K562 (cell line): ENCODE measurements around the gene STXBP4. TPM values are rescaled to one million over a fixed set of nuclear protein-coding genes. Genes with fewer than 3 reads are reported as not detected.

Source experiments
- EWSR1 ChIP-seq: fragments of 450-650 bp; IDR thresholded peaks from 2 replicates; pipeline ENCODE4 v1.6.1; 2018; ENCODE audit warnings: borderline replicate concordance, mild to moderate bottlenecking, low read depth, moderate library complexity; ENCODE audit not compliant: partially characterized antibody
- ID3 ChIP-seq, 2 experiments: fragments of 250-450 bp in 1 of 2; fragments of 450-650 bp in 1 of 2; sonication (Bioruptor Pico) in 1 of 2; IDR thresholded peaks; 2 replicates each; pipeline versions ENCODE4 v1.6.1 to v1.8.0; 2016 to 2021; ENCODE audit warnings: mild to moderate bottlenecking in 2 of 2, moderate library complexity in 2 of 2, missing compliant biosample characterization in 1 of 2, missing genetic modification characterization in 1 of 2
- ZBTB40 ChIP-seq, 2 experiments: fragments of 450-650 bp in 1 of 2; sonication (generic) in 1 of 2; formaldehyde crosslinking in 1 of 2; IDR thresholded peaks; 2 replicates each; pipeline versions ENCODE4 v1.7.1 to v1.9.0; 2016 to 2022; ENCODE audit warnings: inconsistent platforms in 1 of 2, mild to moderate bottlenecking in 1 of 2, missing genetic modification reagents in 1 of 2
- ZNF592 ChIP-seq: fragments of 450-650 bp; IDR thresholded peaks from 2 replicates; pipeline ENCODE4 v1.6.1; 2017; ENCODE audit warnings: antibody characterized with exemption, mild to moderate bottlenecking
- polyA plus RNA-seq, 8 experiments: library from polyadenylated mRNA; depleted of rRNA in 4 of 8; stranded (reverse) in 5 of 8; unstranded in 3 of 8; fragments of >200 nt; fragmentation: Nextera tagmentation in 2 of 8; fragmentation: Illumina TruSeq in 1 of 8; extraction: Ambion mirVana in 2 of 8; extraction: Trizol in 1 of 8; gene quantifications; 2 replicates each; pipeline versions ENCODE4 v1.2.1 to v1.2.3, GENCODE V29; 2011 to 2014; ENCODE audit warnings: inconsistent platforms in 1 of 8, missing spikeins in 1 of 8
- total RNA-seq, 7 experiments: library from RNA; depleted of rRNA in 6 of 7; stranded (reverse); fragments of >200 nt in 6 of 7; fragmentation: Illumina TruSeq in 2 of 7; extraction: Trizol in 2 of 7; gene quantifications; 2 replicates each; pipeline versions ENCODE4 v1.2.1 to v1.2.3, GENCODE V29; 2011 to 2021; ENCODE audit warnings: low replicate concordance in 1 of 7

The STXBP4 gene
- total and polyA plus RNA-seq, 9 of the 15 experiments (the other 6 are each of a cell fraction or from before 2014, with no cell fraction given), result 11.6 to 23.2 (median 18.5) TPM

GRCh38 chr17:55158439-55158838 lies 189.9 kb downstream of the STXBP4 start (continued):
- TF ChIP-seq ZBTB40 (IDR thresholded peaks at IDR 0.05) (no peak), ZBTB40 (CRISPR knock-in tag; IDR thresholded peaks at IDR 0.05) (no peak), ID3 (CRISPR knock-in tag; IDR thresholded peaks at IDR 0.05) (no peak), ID3 (tag; IDR thresholded peaks at IDR 0.05) (no peak), EWSR1 (no peak), ZNF592 (no peak)
- TF ChIP-seq, all 486 proteins: peak for 0
